NB4 (cell line): ENCODE results near the gene ACOXL.

Experiments
- CTCF ChIP-seq: IDR thresholded peaks from one replicate; pipeline ENCODE4 v1.5.1; 2012; ENCODE audit warnings: low read depth, low read length
- MAX ChIP-seq: IDR thresholded peaks from 2 replicates; pipeline ENCODE4 v1.6.1; 2011; ENCODE audit warnings: low read depth, low read length
- MYC ChIP-seq: IDR thresholded peaks from 2 replicates; pipeline ENCODE4 v1.6.1; 2011; ENCODE audit warnings: low read depth, low read length
- POLR2A ChIP-seq: IDR thresholded peaks from 2 replicates; pipeline ENCODE4 v1.6.1; 2011; ENCODE audit warnings: mild to moderate bottlenecking; ENCODE audit not compliant: insufficient read length; ENCODE audit errors: extremely low read depth

GRCh38 chr2:110812726-110813645, 80.6 kb downstream of the ACOXL start:
- TF ChIP-seq POLR2A (no peak), CTCF (no peak), MYC (no peak), MAX (no peak)
